ENCODE results near the gene EMID1.
"Not testable (repeated sequence)": the region's sequence is repeated elsewhere in the genome, so short reads cannot be mapped to it uniquely, and the experiment has no call there.

Gene EMID1

DNA sequence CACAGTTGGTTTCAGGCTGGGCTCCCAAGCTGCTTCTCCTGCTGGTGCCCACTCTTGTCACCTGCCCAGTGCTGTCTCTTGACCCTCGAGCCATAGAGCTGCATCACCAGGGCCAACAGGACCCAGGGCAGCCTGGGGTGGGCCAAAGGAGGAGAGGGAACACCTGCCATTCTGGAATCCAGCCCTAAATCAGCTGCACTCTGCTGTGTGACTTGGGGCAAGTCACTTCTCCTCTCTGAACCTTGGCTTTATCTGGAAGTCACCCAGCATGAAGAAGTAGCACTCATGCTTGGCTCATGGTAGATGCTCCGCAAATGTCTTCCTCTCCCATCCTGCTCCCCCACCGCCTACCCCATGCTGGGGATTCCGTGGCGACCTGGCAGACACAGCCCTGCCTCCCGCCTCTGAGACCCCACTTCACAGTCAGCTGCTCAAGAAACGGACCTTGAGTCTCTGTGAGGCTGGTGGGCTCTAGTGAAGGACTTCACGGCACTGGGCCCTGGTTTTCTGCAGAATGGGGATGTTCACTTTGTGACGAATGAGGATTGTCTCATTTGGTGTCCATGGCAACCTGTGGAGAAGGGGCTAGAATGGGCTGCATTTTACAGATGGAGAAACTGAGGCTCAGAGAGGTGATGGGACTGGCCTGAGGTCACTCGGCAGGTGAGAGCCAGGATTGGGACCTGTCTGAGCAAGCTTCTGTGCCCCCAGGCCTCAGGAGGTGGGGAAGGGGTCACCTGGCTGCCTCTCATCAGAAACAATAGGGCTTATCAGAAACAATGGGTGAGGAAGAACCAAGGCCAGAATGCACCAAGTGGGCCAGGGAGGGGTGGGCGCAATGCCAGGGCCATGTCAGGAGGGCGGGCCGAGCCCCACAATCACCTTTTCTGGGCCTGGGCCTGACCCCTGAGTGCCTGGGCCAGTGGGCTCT lies 12.4 kb downstream of the EMID1 start:
- TF ChIP-seq, protein P1, sequence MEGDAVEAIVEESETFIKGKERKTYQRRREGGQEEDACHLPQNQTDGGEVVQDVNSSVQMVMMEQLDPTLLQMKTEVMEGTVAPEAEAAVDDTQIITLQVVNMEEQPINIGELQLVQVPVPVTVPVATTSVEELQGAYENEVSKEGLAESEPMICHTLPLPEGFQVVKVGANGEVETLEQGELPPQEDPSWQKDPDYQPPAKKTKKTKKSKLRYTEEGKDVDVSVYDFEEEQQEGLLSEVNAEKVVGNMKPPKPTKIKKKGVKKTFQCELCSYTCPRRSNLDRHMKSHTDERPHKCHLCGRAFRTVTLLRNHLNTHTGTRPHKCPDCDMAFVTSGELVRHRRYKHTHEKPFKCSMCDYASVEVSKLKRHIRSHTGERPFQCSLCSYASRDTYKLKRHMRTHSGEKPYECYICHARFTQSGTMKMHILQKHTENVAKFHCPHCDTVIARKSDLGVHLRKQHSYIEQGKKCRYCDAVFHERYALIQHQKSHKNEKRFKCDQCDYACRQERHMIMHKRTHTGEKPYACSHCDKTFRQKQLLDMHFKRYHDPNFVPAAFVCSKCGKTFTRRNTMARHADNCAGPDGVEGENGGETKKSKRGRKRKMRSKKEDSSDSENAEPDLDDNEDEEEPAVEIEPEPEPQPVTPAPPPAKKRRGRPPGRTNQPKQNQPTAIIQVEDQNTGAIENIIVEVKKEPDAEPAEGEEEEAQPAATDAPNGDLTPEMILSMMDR (IDR thresholded peaks at IDR 0.05), result no peak
- H3K27me3 ChIP-seq, result no peaks in the 10 kb centered on the region
- no peak overlapping the region for H3K4me3 ChIP-seq (ENCODE audit: low read depth in 1 of 2, low read length in 1 of 2)
- H3K36me3 ChIP-seq, result no peaks in the 10 kb centered on the region
- H3K4me1 ChIP-seq (ENCODE audit: control insufficient read depth in 1 of 2, insufficient read depth in 1 of 2, low read depth in 1 of 2, low read length in 1 of 2), result no peaks in the 10 kb centered on the region
- no peak overlapping the region for H3K27ac ChIP-seq
- H3K9me3 ChIP-seq, result no peaks in the 10 kb centered on the region

DNA sequence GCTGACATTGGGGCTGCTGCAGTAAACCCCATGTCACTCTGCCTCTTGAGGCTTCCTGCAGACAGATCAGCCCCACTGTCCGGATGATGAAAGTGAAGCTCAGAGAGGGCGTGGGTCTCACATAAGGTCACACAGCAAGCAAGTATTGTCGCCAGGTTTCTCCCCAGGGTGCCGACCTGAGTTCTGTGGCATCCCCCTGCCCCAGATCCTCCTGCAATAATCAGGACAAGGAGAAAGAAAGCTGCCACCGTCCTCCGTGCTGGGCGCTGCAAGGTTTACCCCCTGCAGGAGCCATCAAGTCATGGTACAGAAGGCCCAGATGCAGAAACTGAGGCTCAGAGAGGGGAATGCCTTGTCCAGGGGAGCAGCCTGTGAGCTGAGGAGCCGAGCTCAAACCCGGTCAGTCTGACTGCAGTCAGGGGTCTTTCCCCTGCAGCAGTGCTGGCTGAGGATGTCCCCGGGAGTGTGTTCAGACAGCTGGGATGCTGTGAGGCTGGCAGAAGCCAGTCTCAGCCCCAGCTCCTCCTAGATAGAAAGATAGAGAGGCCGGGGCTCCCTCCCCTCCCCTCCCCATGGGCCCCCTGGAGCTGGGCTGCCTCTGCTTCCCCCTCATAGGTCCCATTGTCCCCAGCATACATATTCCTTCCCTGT lies 13.2 kb downstream of the EMID1 start:
- H3K27me3 ChIP-seq, result no peaks in the 10 kb centered on the region
- H3K36me3 ChIP-seq, result no peaks in the 10 kb centered on the region
- H3K27ac ChIP-seq, result no peak overlapping the region
- TF ChIP-seq, protein P1 (IDR thresholded peaks at IDR 0.05), result no peak
- no peaks in the 10 kb centered on the region for H3K4me1 ChIP-seq (ENCODE audit: control insufficient read depth in 1 of 2, insufficient read depth in 1 of 2, low read depth in 1 of 2, low read length in 1 of 2)
- no peaks in the 10 kb centered on the region for H3K9me3 ChIP-seq
- H3K4me3 ChIP-seq (ENCODE audit: low read depth in 1 of 2, low read length in 1 of 2), result no peak overlapping the region

DNA sequence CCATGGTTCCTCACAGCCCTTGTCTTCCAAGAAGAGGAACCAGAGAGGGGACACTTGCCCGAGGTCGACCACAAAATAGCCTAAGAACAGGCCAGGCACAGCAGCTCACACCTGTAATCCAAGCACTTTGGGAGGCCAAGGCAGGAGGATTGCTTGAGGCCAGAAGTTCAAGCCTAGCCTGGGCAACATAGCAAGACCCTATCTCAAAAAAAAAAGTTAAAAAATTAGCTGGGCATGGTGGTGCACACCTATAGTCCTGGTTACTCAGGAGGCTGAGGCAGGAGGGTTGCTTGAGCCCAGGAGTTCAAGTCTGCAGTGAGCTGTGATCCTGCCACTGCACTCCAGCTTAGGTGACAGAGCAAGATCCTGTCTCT lies 13.7 kb downstream of the EMID1 start:
- H3K36me3 ChIP-seq; H3K9me3 ChIP-seq; H3K4me1 ChIP-seq (ENCODE audit: control insufficient read depth in 1 of 2, insufficient read depth in 1 of 2, low read depth in 1 of 2, low read length in 1 of 2); H3K4me3 ChIP-seq (ENCODE audit: low read depth in 1 of 2, low read length in 1 of 2); H3K27me3 ChIP-seq; H3K27ac ChIP-seq: not testable (repeated sequence)

DNA sequence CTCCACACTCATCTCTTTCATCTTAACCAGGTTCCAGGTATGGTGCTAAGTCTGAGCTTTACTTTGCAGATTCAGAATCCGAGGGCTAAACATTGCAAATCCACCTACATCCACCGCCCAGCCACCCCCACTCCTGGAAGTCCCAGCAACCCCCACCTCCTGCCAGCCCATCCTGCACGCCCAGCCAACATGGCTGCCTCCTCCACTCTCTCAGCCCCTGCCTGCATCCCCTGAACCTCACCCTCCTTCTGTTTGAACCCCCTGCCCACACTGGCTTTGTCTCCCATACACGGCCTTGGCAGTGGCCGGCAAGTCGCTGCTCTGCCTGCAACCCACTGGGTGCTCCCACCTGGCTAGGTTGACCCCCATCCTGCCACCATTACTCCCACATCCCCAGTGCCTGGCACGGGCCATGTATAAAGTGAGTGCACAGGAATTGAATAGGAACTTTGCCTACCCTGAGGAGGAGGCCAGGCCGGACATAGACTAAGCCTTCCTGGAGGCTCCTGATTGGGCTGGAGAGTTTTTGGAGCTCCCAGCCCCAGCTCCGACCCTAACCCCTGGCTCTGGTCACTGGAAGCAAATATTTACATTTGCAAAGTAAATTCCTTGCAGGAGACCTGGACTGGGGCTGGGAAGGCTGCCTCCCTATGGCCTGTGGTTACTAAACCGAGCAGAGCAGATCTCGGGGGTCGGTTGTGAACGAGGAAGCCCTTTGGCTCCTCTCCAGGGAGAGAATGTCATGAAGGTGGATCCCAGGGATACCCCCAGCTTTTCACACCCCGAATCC lies 14.4 kb downstream of the EMID1 start:
- Histone ChIP-seq H3K4me3 (ENCODE audit: low read depth in 1 of 2, low read length in 1 of 2) (no peak overlapping the region), H3K27ac (no peak overlapping the region), H3K9me3 (no peaks in the 10 kb centered on the region), H3K36me3 (no peaks in the 10 kb centered on the region), H3K4me1 (ENCODE audit: control insufficient read depth in 1 of 2, insufficient read depth in 1 of 2, low read depth in 1 of 2, low read length in 1 of 2) (no peaks in the 10 kb centered on the region), H3K27me3 (no peaks in the 10 kb centered on the region)
- TF ChIP-seq, protein P1 (IDR thresholded peaks at IDR 0.05), result no peak

DNA sequence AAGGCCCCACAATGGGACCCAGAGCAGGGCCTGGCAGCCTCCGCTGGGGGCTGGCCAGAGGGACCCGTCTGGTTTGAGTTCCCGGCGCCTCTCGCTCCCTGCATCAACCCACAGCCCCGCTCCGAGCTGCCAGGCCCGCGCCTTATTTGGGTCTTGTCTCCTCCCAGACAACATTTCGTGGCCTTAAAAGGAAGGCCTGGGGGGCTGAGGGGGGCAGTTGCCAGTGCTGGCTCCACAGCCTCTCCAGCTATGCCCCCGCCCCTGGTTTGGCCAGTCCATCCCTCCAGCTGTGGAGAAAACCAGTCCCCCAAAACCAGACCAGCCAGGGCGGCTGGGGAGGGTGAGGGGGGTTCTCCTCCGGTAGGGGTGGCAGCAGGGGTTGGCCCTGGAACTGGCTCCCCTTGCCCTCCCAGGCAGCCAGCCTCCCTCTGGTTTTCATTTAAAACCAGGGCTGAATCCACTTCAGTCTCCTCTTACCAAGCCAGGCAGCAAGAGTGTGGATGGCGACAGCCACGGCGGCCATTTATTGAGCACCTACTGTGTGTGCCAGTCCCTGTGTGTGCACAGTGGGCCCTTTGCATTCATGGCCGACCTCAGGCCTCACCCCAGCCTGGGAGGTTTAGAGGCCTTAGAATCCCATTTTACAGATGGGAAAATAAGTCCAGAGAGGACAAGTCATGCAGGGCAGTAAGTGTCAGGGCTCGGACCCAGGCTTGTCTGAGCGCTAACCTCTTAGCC lies 18.6 kb downstream of the EMID1 start:
- Histone ChIP-seq H3K36me3 (no peaks in the 10 kb centered on the region), H3K4me1 (ENCODE audit: control insufficient read depth in 1 of 2, insufficient read depth in 1 of 2, low read depth in 1 of 2, low read length in 1 of 2) (no peaks in the 10 kb centered on the region), H3K9me3 (no peaks in the 10 kb centered on the region), H3K4me3 (ENCODE audit: low read depth in 1 of 2, low read length in 1 of 2) (no peak overlapping the region), H3K27me3 (no peaks in the 10 kb centered on the region), H3K27ac (no peak overlapping the region)
- TF ChIP-seq, protein P1 (IDR thresholded peaks at IDR 0.05), result no peak
